WTC11 (cell line): Measurements from ENCODE around the gene POLDIP2. TPM values are rescaled to one million over a fixed set of nuclear protein-coding genes. Genes with fewer than 3 reads are reported as not detected.
A peak's percentile ranks its signal among the peaks of the same experiment; 100 is the strongest.

Experiments
- ATAC-seq: fragments of 200-7000 bp; cut with Tn5 transposase; 2 replicates; pipeline ENCODE4 v1.10.0; 2021; ENCODE audit warnings: mild to moderate bottlenecking, moderate library complexity
- CTCF ChIA-PET: fragments of 300-600 bp; sonication (Branson Sonifier 250); formaldehyde crosslinking; loops from one replicate; lab custom pipeline; 2021; ENCODE audit warnings: antibody characterized with exemption; lab: Charles Lee
- POLR2A ChIA-PET: fragments of 350-600 bp; sonication (Branson Sonifier 250); formaldehyde crosslinking; loops from one replicate; lab custom pipeline; 2021; ENCODE audit warnings: antibody characterized with exemption; lab: Charles Lee
- DNase-seq: peaks from one replicate; pipeline ENCODE4 v3.0.0; 2021; ENCODE audit warnings: low spot score
- H3K27ac Mint-ChIP-seq: 2 replicates; pipeline ENCODE4 v1.8.0; 2021; ENCODE audit warnings: mixed read lengths
- H3K27me3 Mint-ChIP-seq: 2 replicates; pipeline ENCODE4 v1.8.0; 2021; ENCODE audit warnings: low read depth, mild to moderate bottlenecking, moderate library complexity, mixed read lengths
- H3K36me3 Mint-ChIP-seq: 2 replicates; pipeline ENCODE4 v1.8.0; 2021; ENCODE audit warnings: mixed read lengths
- H3K4me1 Mint-ChIP-seq: 2 replicates; pipeline ENCODE4 v1.8.0; 2022; ENCODE audit warnings: mixed read lengths
- H3K4me3 Mint-ChIP-seq: 2 replicates; pipeline ENCODE4 v1.8.0; 2021; ENCODE audit warnings: mild to moderate bottlenecking, moderate library complexity, mixed read lengths
- H3K9me3 Mint-ChIP-seq: 2 replicates; pipeline ENCODE4 v1.8.0; 2021; ENCODE audit warnings: mixed read lengths
- AFF4 ChIP-seq: sonication (generic); formaldehyde crosslinking; IDR thresholded peaks from 2 replicates; pipeline ENCODE4 v1.8.1; 2023; ENCODE audit warnings: mild to moderate bottlenecking, missing genetic modification reagents, borderline replicate concordance
- ARID4B ChIP-seq: sonication (generic); formaldehyde crosslinking; IDR thresholded peaks from 2 replicates; pipeline ENCODE4 v1.8.0; 2023; ENCODE audit warnings: missing genetic modification reagents, mild to moderate bottlenecking, borderline replicate concordance
- MYBL2 ChIP-seq: sonication (generic); formaldehyde crosslinking; IDR thresholded peaks from 2 replicates; pipeline ENCODE4 v1.8.1; 2023; ENCODE audit warnings: mild to moderate bottlenecking, moderate library complexity, missing genetic modification reagents
- PREB ChIP-seq: sonication (generic); formaldehyde crosslinking; IDR thresholded peaks from 2 replicates; pipeline ENCODE4 v1.8.1; 2022; ENCODE audit warnings: mild to moderate bottlenecking, missing genetic modification reagents, moderate library complexity, borderline replicate concordance
- RELA ChIP-seq: sonication (generic); formaldehyde crosslinking; IDR thresholded peaks from 2 replicates; pipeline ENCODE4 v1.8.1; 2022; ENCODE audit warnings: missing genetic modification reagents, mild to moderate bottlenecking, borderline replicate concordance
- SP1 ChIP-seq: sonication (generic); formaldehyde crosslinking; conservative IDR thresholded peaks from 2 replicates; pipeline ENCODE4 v1.8.1; 2022; ENCODE audit warnings: missing genetic modification reagents
- TEAD1 ChIP-seq: sonication (generic); formaldehyde crosslinking; IDR thresholded peaks from 2 replicates; pipeline ENCODE4 v1.8.0; 2022; ENCODE audit warnings: mild to moderate bottlenecking, missing genetic modification reagents
- USF1 ChIP-seq: sonication (generic); formaldehyde crosslinking; IDR thresholded peaks from 2 replicates; pipeline ENCODE4 v1.8.0; 2022; ENCODE audit warnings: mild to moderate bottlenecking, missing genetic modification reagents
- ZMAT4 ChIP-seq: fragments of 250-450 bp; sonication (Bioruptor Pico); IDR thresholded peaks from 2 replicates; pipeline ENCODE4 v1.9.0; 2021; ENCODE audit warnings: mild to moderate bottlenecking
- ZNF263 ChIP-seq: sonication (generic); formaldehyde crosslinking; IDR thresholded peaks from 2 replicates; pipeline ENCODE4 v1.8.1; 2022; ENCODE audit warnings: low read depth, mild to moderate bottlenecking, moderate library complexity, missing genetic modification reagents
- ZNF396 ChIP-seq: fragments of 250-450 bp; sonication (Bioruptor Pico); IDR thresholded peaks from 2 replicates; pipeline ENCODE4 v1.8.0; 2021; ENCODE audit warnings: mild to moderate bottlenecking, moderate library complexity, borderline replicate concordance
- ZNF671 ChIP-seq: fragments of 250-450 bp; sonication (Bioruptor Pico); IDR thresholded peaks from 2 replicates; pipeline ENCODE4 v1.8.0; 2021; ENCODE audit warnings: mild to moderate bottlenecking
- total RNA-seq: library from RNA; stranded (reverse); gene quantifications from 3 replicates; pipeline ENCODE4 v1.2.3, GENCODE V29; 2021

The POLDIP2 gene
- total RNA-seq, 1 experiment from 2014 or later = 85.4 TPM

GRCh38 chr17:28327031-28327607 lies 30.2 kb downstream of the POLDIP2 start:
- peaks cover 37% of the 10 kb centered on the region for H3K36me3 Mint-ChIP-seq
- no peak overlapping the region for H3K4me3 Mint-ChIP-seq
- peaks cover 9% of the 10 kb centered on the region for H3K4me1 Mint-ChIP-seq
- no peak for DNase-seq
- ChIA-PET POLR2A (no interaction called here), CTCF (no interaction called here)
- no peak overlapping the region for H3K27ac Mint-ChIP-seq
- TF ChIP-seq ZNF396 (CRISPR knock-in tag) (no peak), ZNF671 (CRISPR knock-in tag) (no peak), ZMAT4 (CRISPR knock-in tag) (no peak), MYBL2 (no peak), SP1 (CRISPR knock-in tag) (no peak)
- no peaks in the 10 kb centered on the region for H3K27me3 Mint-ChIP-seq
- ATAC-seq = no peak
- no peaks in the 10 kb centered on the region for H3K9me3 Mint-ChIP-seq

GRCh38 chr17:28326114-28326513 lies 31.2 kb downstream of the POLDIP2 start:
- H3K9me3 Mint-ChIP-seq = no peaks in the 10 kb centered on the region

GRCh38 chr17:28325211-28325610 lies 32.1 kb downstream of the POLDIP2 start:
- ChIA-PET POLR2A (interaction anchor here (1.2 kb wide), 1 partner anchor 10 kb away, joined by 4 read pairs; the partner anchor contains the start of genes IFT20 and TNFAIP1), CTCF (interaction anchor here (1.3 kb wide), 1 partner anchor 10 kb away, joined by 4 read pairs; the partner anchor contains the start of genes IFT20 and TNFAIP1)
- TF ChIP-seq ARID4B (CRISPR knock-in tag) (no peak), RELA (CRISPR knock-in tag) (no peak), PREB (CRISPR knock-in tag) (no peak)
- ATAC-seq = no peak
- Mint-ChIP-seq H3K4me1 (peaks cover 27% of the 10 kb centered on the region), H3K27ac (peak overlapping the region; percentile 84), H3K4me3 (no peak overlapping the region), H3K36me3 (peaks cover 47% of the 10 kb centered on the region), H3K9me3 (no peaks in the 10 kb centered on the region), H3K27me3 (no peaks in the 10 kb centered on the region)
- DNase-seq = no peak

More at GRCh38 chr17:28326114-28326513, 31.2 kb downstream of the POLDIP2 start:
- TF ChIP-seq USF1 (CRISPR knock-in tag) = no peak
- TF ChIP-seq AFF4 (CRISPR knock-in tag) = no peak
- TF ChIP-seq ZNF263 (CRISPR knock-in tag) = no peak
- no peak for TF ChIP-seq TEAD1 (CRISPR knock-in tag)
- no peak for TF ChIP-seq ZNF396 (CRISPR knock-in tag)
- Mint-ChIP-seq H3K36me3 (peaks cover 39% of the 10 kb centered on the region), H3K4me3 (no peak overlapping the region), H3K4me1 (peaks cover 18% of the 10 kb centered on the region), H3K27ac (no peak overlapping the region), H3K27me3 (no peaks in the 10 kb centered on the region)
- DNase-seq (no peak), ATAC-seq (no peak)
- POLR2A ChIA-PET = interaction anchor here (1.2 kb wide), 1 partner anchor 9 kb away, joined by 4 read pairs; the partner anchor contains the start of genes IFT20 and TNFAIP1
- CTCF ChIA-PET = interaction anchor here (1.3 kb wide), 1 partner anchor 9 kb away, joined by 4 read pairs; the partner anchor contains the start of genes IFT20 and TNFAIP1
